SU-DHL-6 (cell line): ENCODE data around the gene CA11.

Source experiments
- H2AFZ ChIP-seq: fragments of 200-600 bp; sonication (generic); 2 replicates; pipeline ENCODE4 v1.6.1; 2014; ENCODE audit warnings: low read depth, mild to moderate bottlenecking, moderate library complexity, mixed read lengths, antibody characterized with exemption, low read length; ENCODE audit not compliant: severe bottlenecking
- H3F3A ChIP-seq: fragments of 200-600 bp; shearing (Covaris generic); 2 replicates; pipeline ENCODE4 v1.6.0; 2016; ENCODE audit warnings: antibody characterized with exemption, mild to moderate bottlenecking; ENCODE audit not compliant: insufficient read depth
- H3K27ac ChIP-seq: fragments of 200-600 bp; sonication (generic); 2 replicates; pipeline ENCODE4 v1.5.1; 2016; ENCODE audit warnings: low read depth, mild to moderate bottlenecking, low read length, moderate library complexity, mixed read lengths
- H3K27me3 ChIP-seq: fragments of 200-600 bp; sonication (generic), shearing (Covaris generic); 2 replicates; pipeline ENCODE4 v1.6.0; 2014; ENCODE audit warnings: mild to moderate bottlenecking, low read length
- H3K36me3 ChIP-seq: fragments of 200-600 bp; sonication (generic); 2 replicates; pipeline ENCODE4 v1.6.1; 2014; ENCODE audit warnings: mild to moderate bottlenecking, low read length, mixed read lengths
- H3K4me2 ChIP-seq: fragments of 300-600, 200-600 bp; shearing (Covaris generic), sonication (generic); 2 replicates; pipeline ENCODE4 v1.6.0; 2014; ENCODE audit warnings: low read length, low read depth, mild to moderate bottlenecking; ENCODE audit not compliant: poor library complexity, severe bottlenecking
- H3K4me3 ChIP-seq: fragments of 200-600 bp; sonication (generic); 2 replicates; pipeline ENCODE4 v1.5.1; 2014; ENCODE audit warnings: antibody characterized with exemption, low read length, mild to moderate bottlenecking, mixed read lengths; ENCODE audit not compliant: insufficient read depth, poor library complexity, severe bottlenecking
- H3K79me2 ChIP-seq: fragments of 200-600 bp; sonication (generic); 2 replicates; pipeline ENCODE4 v1.6.1; 2014; ENCODE audit warnings: mild to moderate bottlenecking, low read length, moderate library complexity; ENCODE audit not compliant: insufficient read depth
- H3K9ac ChIP-seq: fragments of 200-600 bp; sonication (generic); 2 replicates; pipeline ENCODE4 v1.7.0; 2014; ENCODE audit warnings: mild to moderate bottlenecking, low read length
- H3K9me2 ChIP-seq: fragments of 200-600 bp; sonication (generic); replicated peaks from 2 replicates; pipeline ENCODE4 v1.6.1; 2014; ENCODE audit warnings: low read length; ENCODE audit not compliant: insufficient read depth
- H3K9me3 ChIP-seq: fragments of 200-600 bp; sonication (generic); 2 replicates; pipeline ENCODE4 v1.6.1; 2014; ENCODE audit warnings: low read length, mixed read lengths; ENCODE audit not compliant: insufficient read depth
- H4K20me1 ChIP-seq: fragments of 200-600 bp; sonication (generic); 2 replicates; pipeline ENCODE4 v1.6.1; 2014; ENCODE audit warnings: low read depth, mild to moderate bottlenecking, antibody characterized with exemption, low read length, moderate library complexity, mixed read lengths
- CTCF ChIP-seq: fragments of 200-600 bp; sonication (generic); IDR thresholded peaks from one replicate; pipeline ENCODE4 v1.5.1; 2017; ENCODE audit warnings: antibody characterized with exemption, mild to moderate bottlenecking, low read length, moderate library complexity; ENCODE audit not compliant: insufficient read depth, poor library complexity, severe bottlenecking
- EZH2phosphoT487 ChIP-seq: fragments of 200-600 bp; sonication (generic), shearing (Covaris generic); conservative IDR thresholded peaks from 2 replicates; pipeline ENCODE4 v1.6.1; 2018; ENCODE audit warnings: mild to moderate bottlenecking, antibody characterized with exemption, low read length, moderate library complexity, mixed read lengths

Gene CA11

GRCh38 chr19:48611872-48612271 is 34.1 kb downstream of the CA11 start:
- TF ChIP-seq EZH2phosphoT487 = no peak
- no peak for TF ChIP-seq CTCF
- Histone ChIP-seq H4K20me1 (no peaks in the 10 kb centered on the region; the same call in 1 of the 2 replicates), H3K79me2 (peaks cover 9% of the 10 kb centered on the region; the same call in 1 of the 2 replicates), H2AFZ (no peak overlapping the region), H3K9me3 (no peaks in the 10 kb centered on the region), H3K27ac (no peak overlapping the region), H3K36me3 (peaks cover 3% of the 10 kb centered on the region; the same call in 1 of the 2 replicates), H3K27me3 (no peaks in the 10 kb centered on the region), H3F3A (peaks cover 5% of the 10 kb centered on the region), H3K9me2 (no peaks in the 10 kb centered on the region), H3K4me3 (no peak overlapping the region), H3K4me2 (no peak overlapping the region), H3K9ac (no peak overlapping the region)

GRCh38 chr19:48609571-48610108 is 36.3 kb downstream of the CA11 start:
- no peaks in the 10 kb centered on the region for H3K9me2 ChIP-seq
- H3K79me2 ChIP-seq = no peaks in the 10 kb centered on the region
- H2AFZ ChIP-seq = no peak overlapping the region
- no peak overlapping the region for H3K4me2 ChIP-seq
- no peaks in the 10 kb centered on the region for H3K9me3 ChIP-seq
- no peak overlapping the region for H3K27ac ChIP-seq
- no peaks in the 10 kb centered on the region for H3K27me3 ChIP-seq
- no peak overlapping the region for H3K9ac ChIP-seq
- H3F3A ChIP-seq = peaks cover 5% of the 10 kb centered on the region; the same call in 1 of the 2 replicates
- TF ChIP-seq CTCF (no peak), EZH2phosphoT487 (no peak)
- no peak overlapping the region for H3K4me3 ChIP-seq
- H3K36me3 ChIP-seq = no peaks in the 10 kb centered on the region
- H4K20me1 ChIP-seq = no peaks in the 10 kb centered on the region

GRCh38 chr19:48608798-48609263 is 37.2 kb downstream of the CA11 start:
- Histone ChIP-seq H3K9ac (peak overlapping the region; percentile 16; the same call in 1 of the 2 replicates), H3K4me2 (peak overlapping the region; percentile 38), H3K9me2 (no peaks in the 10 kb centered on the region), H3K79me2 (no peaks in the 10 kb centered on the region), H3K27me3 (no peaks in the 10 kb centered on the region), H3K9me3 (no peaks in the 10 kb centered on the region), H2AFZ (peak overlapping the region; percentile 32), H3K36me3 (no peaks in the 10 kb centered on the region), H4K20me1 (no peaks in the 10 kb centered on the region), H3K27ac (no peak overlapping the region), H3K4me3 (no peak overlapping the region), H3F3A (no peaks in the 10 kb centered on the region)
- TF ChIP-seq EZH2phosphoT487 (no peak), CTCF (peak; percentile 85)
